ENCODE results near the gene ARHGEF16.

The ARHGEF16 gene

DNA sequence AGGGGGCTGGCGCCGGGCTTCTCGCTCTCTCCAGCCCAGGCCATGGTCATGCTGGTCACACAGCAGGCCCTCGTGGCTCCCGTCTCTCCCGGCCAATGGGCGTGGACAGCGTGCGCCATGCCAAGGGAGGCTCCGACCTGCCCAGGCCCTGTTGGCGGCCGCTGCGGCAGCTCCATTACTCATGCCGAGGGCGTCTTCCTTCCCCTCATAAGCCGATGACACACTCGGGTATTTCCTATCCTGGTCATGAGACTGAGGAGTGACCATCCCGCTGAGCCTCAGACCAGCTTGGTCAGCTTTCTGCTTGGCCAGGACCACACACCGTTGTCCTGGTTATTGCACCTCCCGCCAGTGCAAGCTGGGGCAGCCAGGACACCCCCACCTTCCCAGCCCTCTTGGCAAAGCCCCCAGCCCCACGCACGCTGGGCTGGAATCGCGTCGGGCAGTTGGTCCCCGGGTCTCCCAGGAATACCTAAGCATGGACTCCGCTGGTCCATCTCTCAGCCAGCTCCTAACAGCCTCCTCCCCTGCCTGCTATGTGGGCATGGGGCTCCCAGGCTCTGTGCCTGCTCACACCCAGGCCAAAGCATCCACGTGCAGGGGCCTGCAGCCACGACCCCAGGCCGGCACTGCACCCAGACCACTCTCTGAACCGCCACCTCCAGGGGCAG lies 49.8 kb downstream of the ARHGEF16 start:
- DNase-seq = no peak

DNA sequence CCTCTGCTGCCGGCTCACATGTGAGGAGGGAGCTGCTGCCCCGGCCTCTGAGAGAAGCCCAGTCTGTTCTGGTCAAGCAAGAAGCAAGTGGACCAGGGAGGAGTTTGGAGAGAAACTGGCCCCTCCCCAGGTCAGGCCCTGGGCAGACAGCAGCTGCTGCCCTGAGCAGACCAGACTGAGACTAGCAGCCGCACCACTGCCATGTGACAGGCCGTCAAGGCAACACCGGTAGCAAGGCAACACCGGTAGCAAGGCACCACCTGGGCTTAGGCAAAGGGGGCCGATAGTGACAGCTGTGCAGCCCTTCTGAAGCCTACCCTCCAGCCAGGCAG lies 50.3 kb downstream of the ARHGEF16 start:
- DNase-seq = no peak

- DNase-seq = no peak
Observed at GRCh38 chr1:3505161-3505560, 50.7 kb downstream of the ARHGEF16 start.

DNA sequence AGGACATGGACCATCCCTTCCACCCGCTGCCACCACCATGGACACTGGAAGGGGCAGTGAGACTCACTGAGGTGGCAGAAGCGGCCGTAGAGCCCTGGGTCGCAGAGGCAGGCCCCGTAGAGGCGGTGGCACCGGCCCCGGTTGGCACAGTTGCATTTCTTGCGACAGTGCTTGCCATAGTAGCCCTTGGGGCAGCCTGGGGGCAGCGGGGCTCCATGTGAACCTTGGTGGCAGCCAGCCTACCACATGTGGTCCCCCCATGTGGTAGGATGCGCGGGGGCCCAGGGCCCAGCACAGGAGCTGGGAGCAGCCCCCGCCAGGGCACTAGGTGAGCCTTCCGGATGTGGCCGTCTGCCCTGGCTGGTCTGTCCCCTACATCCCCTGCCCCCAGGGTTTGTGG lies 51.6 kb downstream of the ARHGEF16 start:
- no peak for DNase-seq

DNA sequence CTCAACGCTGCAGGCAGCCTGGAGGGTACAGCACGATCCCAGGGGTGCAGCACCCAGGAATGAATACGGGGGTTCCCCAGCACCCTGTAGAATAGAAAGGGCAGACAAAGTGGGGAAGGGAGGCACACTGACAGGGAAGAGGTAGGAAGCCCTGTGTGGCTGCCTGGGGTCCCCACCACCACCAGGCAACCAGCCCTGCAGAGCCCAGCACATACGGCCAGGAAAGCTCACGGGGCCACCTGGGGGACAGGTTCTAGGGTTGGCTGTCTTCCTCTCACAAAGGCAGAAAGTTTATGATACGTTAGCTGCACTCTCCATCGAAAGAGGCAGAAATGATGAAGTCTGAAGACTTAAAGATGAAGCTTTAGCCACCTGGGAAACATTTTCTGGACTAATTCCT lies 52.5 kb downstream of the ARHGEF16 start:
- no peak for DNase-seq

DNA sequence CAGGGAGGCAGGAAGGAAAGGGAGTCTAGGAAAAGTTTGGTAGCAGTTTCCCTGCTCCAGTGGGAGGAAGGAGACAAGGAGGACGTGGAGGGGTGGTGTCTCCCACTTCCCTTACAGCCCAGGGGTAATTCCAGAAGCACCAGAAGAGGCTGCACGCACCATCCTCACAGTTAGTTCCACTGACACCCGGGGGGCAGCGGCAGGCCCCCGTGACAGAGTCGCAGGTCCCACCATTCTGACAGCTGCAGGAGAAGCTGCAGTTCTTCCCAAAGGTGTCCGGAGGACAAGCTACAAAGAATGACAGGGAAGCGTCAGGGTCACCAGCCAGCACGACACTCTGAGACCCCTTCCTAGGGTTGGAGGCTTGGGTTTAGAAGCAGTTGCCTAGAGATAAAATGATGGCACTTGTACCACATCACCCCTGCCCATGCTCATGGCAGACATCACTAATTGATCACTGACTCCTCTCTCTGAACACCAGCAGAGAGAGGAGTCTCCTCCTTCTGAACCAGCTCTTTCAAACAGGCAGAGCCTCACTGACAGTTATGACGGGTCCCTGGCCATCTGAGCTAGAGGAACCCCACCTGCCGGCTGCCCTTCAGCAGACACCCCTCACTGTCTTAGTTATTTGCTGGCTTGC lies 53.3 kb downstream of the ARHGEF16 start:
- DNase-seq = no peak

- no peak for DNase-seq
Observed at GRCh38 chr1:3508757-3509415, 54.4 kb downstream of the ARHGEF16 start.

DNA sequence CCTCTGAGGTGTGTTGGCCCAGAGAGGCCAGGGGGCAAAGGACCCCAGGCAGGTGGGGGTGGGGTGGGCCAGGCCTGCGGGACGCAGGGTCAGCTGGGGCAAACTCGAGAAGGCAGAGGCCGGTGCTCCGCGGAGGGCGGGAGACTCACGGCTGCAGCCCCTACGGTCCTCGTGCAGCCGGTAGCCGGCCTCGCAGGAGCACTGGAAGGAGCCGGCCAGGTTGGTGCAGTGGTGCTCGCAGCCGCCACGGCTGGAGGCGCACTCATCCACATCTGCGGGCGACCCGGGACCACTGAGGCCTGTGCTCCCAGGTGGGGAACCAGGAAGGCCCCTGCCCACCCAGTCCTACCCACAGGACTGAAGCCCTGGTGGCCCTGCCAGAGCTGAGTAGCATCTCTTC lies 55.3 kb downstream of the ARHGEF16 start:
- DNase-seq = no peak

DNA sequence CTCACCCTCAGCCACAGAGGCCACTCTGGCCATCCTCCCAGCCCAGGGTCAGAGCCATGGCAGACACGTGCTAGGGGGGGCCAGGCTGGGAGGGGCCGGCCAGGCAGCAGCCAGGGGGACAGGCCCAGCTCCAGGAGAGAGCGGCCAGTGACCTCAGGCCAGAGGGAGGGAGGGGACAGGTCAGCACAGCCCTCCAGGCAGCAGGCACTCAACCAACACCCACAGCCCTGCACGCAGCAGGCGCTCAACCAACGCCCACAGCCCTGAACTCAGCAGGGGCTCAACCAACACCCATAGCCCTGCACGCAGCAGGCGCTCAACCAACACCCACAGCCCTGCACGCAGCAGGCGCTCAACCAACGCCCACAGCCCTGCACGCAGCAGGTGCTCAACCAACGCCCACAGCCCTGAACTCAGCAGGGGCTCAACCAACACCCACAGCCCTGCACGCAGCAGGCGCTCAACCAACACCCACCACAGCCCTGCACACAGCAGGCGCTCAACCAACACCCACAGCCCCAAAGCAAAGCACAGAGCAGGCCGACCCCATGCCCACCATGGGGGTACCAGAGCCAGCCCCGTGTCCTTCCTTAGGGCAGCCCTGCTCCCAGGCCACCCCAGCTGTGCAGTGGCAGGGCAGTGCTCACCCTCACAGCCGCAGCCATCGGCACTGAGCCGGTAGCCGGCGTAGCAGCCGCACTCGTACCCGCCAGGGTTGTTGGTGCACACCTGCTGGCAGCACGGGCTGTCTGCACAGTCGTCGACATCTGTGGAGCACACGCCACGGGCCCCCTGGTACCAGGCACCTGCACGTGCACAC lies 55.9 kb downstream of the ARHGEF16 start:
- DNase-seq = no peak

GRCh38 chr1:3510956-3511250 lies 56.4 kb downstream of the ARHGEF16 start:
- no peak for DNase-seq

GRCh38 chr1:3511306-3511705 lies 56.8 kb downstream of the ARHGEF16 start:
- no peak for DNase-seq

DNA sequence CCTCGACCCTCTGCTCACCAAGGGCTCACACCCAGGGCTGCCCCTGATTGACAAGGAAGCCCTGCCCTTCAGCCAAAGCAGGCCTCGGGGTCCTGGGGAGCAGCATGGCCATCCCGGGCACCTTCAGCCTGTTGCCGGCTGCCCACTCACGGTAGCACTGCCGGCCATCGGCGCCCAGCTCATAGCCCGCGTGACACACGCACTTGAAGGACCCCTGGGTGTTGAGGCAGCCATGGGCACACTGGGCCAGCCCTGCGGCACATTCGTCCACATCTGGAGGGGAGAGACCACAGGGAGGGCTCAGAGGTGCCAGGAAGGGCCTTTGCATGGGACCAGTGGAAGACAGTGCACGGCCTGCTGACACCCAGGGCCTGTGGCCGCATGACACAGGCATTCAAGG lies 57.4 kb downstream of the ARHGEF16 start:
- no peak for DNase-seq

DNA sequence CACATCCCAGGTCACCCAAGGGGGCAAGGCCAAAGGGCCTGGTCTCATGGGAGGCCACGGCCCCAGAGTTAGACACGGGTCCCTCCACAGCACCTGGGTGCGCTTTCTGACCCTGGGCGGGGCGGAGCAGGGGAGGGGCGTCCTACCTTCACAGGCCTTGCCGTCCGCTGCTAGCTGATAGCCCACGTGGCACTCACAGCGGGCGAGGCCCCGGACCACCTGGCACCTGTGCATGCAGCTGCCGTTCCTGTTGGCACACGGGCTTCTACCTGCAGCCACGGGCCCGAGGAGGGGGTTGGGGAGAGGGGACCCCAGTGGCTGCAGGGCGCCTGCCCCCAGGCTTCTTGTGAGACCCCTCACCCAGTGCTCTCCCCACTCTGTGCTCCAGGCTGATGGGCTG lies 59.9 kb downstream of the ARHGEF16 start:
- no peak for DNase-seq

GRCh38 chr1:3515272-3515671 lies 60.8 kb downstream of the ARHGEF16 start:
- no peak for DNase-seq

GRCh38 chr1:3515774-3516480 lies 61.5 kb downstream of the ARHGEF16 start:
- no peak for DNase-seq

GRCh38 chr1:3516481-3516869 lies 62.0 kb downstream of the ARHGEF16 start:
- DNase-seq = no peak

- no peak for DNase-seq
Observed at GRCh38 chr1:3516911-3517675, 62.6 kb downstream of the ARHGEF16 start.

- DNase-seq = no peak
Observed at GRCh38 chr1:3518256-3518655, 63.8 kb downstream of the ARHGEF16 start.

DNA sequence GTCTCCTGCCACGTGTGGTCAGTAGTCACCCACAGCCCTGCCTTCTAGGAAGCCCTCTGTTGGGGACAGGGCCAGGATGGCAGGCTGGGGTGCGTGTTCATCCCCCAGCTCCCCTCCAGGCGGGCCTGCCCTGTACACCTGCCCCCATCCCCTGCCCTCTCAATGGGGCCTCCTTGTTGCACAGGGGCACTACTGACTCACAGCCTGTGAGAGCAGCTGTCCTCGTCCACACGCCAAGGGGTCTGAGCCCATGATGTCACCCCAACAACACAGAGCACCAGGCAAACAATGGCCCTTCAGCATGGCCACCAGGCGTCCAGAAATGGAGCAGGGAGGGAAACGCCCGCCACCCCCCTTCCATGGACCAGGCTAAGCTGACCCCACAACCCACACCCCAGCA lies 64.3 kb downstream of the ARHGEF16 start:
- DNase-seq = no peak

DNA sequence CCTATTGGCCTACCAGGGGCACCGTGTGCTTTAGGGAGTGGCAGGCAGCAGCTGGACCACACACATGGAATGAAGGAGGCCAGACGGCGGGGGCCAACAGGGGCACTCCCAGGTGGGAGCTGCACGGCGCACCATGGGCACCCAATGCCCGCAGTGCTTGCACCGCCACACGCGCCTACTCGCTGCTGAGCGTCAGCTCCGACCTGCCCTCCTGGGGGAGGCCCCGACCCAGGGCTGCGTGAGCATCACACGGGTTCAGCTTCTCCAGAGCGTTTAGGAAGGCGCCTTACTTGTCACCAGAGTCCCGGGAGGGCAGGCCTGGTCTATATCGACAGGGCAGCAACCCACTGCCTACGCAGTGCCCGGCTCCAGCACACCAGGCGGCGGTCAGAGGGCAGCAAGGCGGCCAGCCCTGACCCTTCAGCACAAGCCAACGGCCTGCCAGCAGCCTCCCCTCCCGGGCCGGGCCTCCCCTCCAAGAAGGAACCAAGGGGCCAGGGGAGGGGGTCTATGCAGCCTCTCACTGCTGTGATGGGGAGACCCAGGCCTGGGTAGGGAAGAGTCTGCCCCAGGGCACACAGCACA lies 64.9 kb downstream of the ARHGEF16 start:
- no peak for DNase-seq

GRCh38 chr1:3520419-3521378 lies 66.2 kb downstream of the ARHGEF16 start:
- no peak for DNase-seq
